ENCODE results near the gene LFNG. TPM values are rescaled to one million over a fixed set of nuclear protein-coding genes. Genes with fewer than 3 reads are reported as not detected.

LFNG gene
- total RNA-seq, 1 donor from 2014 or later: 42.6 TPM

DNA sequence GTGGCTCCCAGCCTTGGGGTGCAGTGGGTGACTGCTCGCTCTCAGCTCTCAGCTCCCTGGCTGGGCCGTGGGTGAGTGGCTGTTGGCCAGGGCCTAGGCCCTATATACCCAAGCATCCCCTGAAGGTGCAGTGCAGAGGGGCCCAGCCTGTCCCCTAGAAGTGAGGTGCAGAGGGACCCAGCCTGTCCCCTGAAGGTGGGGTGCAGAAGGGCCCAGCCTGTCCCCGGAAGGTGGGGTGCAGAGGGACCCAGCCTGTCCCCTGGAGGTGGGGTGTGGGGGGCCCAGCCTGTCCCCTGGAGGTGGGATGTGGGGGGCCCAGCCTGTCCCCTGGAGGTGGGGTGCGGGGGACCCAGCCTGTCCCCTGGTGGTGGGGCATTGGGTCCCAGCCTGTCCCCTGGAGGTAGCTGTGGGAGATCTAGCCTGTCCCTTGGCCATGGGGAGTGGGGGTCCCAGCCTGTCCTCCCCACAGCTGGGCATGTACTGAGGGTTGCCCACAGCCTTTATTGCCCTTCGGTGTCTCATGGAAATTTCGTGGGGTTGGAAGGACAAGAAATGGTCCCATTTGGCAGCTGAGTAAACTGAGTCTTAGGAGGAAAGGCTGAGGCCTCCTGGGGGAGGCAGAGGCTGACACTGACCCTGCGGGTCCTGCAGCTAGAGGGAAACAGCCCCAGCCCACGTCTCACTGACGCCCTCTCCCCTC, 17.5 kb upstream of the LFNG start:
- no peak for ATAC-seq
- H3K4me1 ChIP-seq: no peaks in the 10 kb centered on the region
- no peak overlapping the region for H3K27ac ChIP-seq
- no peaks in the 10 kb centered on the region for H3K9me3 ChIP-seq
- peaks cover 22% of the 10 kb centered on the region for H3K27me3 ChIP-seq (ENCODE audit: low read depth)
- TF ChIP-seq, protein P1, sequence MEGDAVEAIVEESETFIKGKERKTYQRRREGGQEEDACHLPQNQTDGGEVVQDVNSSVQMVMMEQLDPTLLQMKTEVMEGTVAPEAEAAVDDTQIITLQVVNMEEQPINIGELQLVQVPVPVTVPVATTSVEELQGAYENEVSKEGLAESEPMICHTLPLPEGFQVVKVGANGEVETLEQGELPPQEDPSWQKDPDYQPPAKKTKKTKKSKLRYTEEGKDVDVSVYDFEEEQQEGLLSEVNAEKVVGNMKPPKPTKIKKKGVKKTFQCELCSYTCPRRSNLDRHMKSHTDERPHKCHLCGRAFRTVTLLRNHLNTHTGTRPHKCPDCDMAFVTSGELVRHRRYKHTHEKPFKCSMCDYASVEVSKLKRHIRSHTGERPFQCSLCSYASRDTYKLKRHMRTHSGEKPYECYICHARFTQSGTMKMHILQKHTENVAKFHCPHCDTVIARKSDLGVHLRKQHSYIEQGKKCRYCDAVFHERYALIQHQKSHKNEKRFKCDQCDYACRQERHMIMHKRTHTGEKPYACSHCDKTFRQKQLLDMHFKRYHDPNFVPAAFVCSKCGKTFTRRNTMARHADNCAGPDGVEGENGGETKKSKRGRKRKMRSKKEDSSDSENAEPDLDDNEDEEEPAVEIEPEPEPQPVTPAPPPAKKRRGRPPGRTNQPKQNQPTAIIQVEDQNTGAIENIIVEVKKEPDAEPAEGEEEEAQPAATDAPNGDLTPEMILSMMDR (IDR thresholded peaks at IDR 0.05): no peak
- H3K4me3 ChIP-seq: no peak overlapping the region
- intact Hi-C loops (cut with DNase I): no loop called here
- DNase-seq: no peak
- H3K36me3 ChIP-seq: no peaks in the 10 kb centered on the region

DNA sequence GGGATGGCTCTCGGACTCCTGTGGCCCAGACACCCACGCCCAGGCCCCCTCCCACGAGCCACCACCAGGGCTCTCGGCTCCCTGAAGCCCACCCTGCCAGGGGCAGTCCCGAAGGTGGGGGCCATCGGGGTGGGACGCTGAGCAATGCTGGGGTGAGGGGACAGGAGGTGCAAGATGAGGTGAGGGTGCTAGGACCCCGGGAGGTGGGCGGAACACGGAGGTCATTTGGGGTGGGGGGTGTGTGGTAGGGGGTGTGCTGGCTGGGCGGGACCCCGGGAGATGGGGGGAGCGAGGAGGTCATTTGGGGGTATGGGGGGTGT, 17.0 kb upstream of the LFNG start:
- no peaks in the 10 kb centered on the region for H3K9me3 ChIP-seq
- DNase-seq: no peak
- ATAC-seq: no peak
- H3K4me3 ChIP-seq: no peak overlapping the region
- intact Hi-C loops (cut with DNase I): no loop called here
- peaks cover 1% of the 10 kb centered on the region for H3K4me1 ChIP-seq
- TF ChIP-seq, protein P1 (IDR thresholded peaks at IDR 0.05): no peak
- no peak overlapping the region for H3K27ac ChIP-seq
- peaks cover 17% of the 10 kb centered on the region for H3K27me3 ChIP-seq (ENCODE audit: low read depth)
- no peaks in the 10 kb centered on the region for H3K36me3 ChIP-seq

DNA sequence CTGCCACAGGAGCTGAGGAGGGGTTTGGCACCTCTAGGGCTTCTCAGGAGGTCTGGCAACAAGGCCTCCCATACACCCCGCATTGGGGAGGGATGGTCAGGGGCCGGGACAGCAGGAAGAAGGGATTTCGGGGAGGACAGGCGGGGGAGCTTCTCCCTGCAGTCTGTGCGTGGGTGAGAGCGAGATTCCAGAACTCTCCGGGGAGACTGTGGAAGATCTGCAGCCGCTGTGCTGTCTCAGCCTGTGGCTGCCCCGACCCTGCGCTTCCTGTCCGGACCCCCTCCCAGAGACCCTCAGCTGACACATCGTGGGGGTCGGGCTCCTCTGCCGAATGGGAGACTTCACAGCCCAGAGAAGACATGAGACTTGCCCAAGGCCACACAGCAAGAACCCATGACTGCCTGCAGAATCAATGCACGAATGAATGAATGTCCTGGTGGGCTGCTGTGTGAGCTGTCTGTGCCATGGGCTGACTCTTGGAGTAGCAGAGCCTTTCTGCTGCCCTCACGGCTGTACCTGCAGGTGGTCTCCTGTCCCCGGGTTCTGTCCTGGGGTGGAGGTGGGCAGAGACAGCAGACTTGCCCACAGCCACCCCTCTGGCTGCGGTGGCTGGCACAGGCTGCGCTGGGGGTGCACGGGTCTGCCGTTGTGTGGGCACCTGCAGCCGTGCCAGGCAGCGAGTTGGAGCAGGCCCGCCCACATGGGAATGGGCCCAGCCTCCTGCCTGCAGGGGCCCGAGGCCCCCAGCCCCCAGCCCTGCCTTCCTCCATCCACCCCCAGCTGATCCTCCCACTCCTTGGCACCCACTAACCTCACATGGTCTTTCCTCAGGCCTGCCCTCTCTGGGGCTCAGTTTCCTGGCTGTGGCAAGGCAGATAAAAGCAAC, 16.3 kb upstream of the LFNG start:
- no peak overlapping the region for H3K27ac ChIP-seq
- intact Hi-C loops (cut with DNase I): no loop called here
- no peak for DNase-seq

DNA sequence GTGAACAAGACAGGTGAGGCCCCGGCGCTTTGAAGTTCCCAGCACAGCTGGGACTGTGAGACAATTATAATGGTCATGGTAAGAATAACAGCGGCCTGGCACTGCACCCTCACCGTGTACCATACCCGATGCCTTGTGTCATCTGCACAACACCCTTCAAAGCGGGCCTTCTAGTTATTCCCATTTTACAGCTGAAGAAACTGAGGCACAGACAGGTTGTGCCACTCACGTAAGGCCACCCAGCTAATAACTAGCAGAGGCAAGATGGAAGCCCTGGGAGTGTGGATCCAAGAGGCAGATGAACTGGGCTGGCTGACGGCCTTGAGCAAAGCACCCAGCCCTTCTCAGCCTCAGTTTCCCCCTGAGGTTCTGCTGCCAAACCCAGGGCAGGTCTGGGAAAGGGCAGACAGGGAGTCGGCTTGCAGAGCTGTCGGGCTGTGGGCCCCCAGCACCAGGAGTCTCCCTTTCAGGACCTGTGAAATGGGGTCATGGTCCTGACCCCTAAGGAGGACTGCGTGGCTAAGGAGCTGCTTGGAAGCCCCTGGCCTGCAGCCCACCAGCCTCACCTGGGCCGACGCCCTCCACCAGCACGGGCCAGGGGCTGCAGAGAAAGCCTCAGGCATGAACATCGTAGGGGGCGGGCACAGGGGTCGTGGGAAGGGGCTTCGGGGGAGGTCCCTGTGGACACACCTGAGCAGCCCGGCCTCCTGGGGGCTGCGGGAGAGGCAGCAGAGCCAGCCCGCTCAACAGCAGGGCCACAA, 15.3 kb upstream of the LFNG start:
- Histone ChIP-seq H3K36me3 (no peaks in the 10 kb centered on the region), H3K9me3 (no peaks in the 10 kb centered on the region), H3K4me3 (no peak overlapping the region), H3K27me3 (ENCODE audit: low read depth) (peaks cover under 1% of the 10 kb centered on the region), H3K4me1 (peaks cover 18% of the 10 kb centered on the region), H3K27ac (no peak overlapping the region)
- TF ChIP-seq, protein P1 (IDR thresholded peaks at IDR 0.05): no peak
- ATAC-seq: no peak
- DNase-seq: no peak
- intact Hi-C loops (cut with DNase I): no loop called here

More for the DNA sequence above, 16.3 kb upstream of the LFNG start:
- ATAC-seq: no peak
- no peaks in the 10 kb centered on the region for H3K36me3 ChIP-seq
- peaks cover 8% of the 10 kb centered on the region for H3K4me1 ChIP-seq
- TF ChIP-seq, protein P1 (IDR thresholded peaks at IDR 0.05): no peak
- H3K27me3 ChIP-seq (ENCODE audit: low read depth): peaks cover 10% of the 10 kb centered on the region
- no peak overlapping the region for H3K4me3 ChIP-seq
- H3K9me3 ChIP-seq: no peaks in the 10 kb centered on the region

DNA sequence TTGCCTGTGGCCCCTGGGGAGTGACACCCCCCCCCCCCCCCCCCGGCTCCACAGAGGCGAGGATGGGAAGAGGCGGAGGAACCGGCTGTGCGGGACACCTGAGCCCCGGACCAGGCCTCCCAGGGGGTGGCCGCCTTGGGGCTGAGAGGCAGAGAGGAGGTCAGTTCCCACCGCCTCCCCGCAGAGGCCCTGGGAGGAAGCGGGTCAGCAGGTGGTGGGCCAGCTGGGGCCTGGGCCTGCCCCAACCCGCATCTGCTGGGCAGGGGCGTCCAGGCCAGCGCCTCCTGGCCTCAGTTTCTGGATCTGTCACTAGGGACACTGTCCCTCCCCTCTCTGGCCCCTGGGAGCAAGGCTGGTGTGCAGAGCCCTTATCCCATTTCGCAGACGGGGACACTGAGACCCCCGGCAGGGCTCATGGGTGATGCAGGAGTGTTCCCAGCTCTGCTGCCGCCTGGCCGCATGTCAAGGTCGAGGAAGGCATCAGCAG, 14.6 kb upstream of the LFNG start:
- Histone ChIP-seq H3K27me3 (ENCODE audit: low read depth) (no peaks in the 10 kb centered on the region), H3K4me3 (no peak overlapping the region), H3K36me3 (no peaks in the 10 kb centered on the region), H3K4me1 (peaks cover 24% of the 10 kb centered on the region), H3K27ac (no peak overlapping the region), H3K9me3 (no peaks in the 10 kb centered on the region)
- no peak for DNase-seq
- ATAC-seq: no peak
- intact Hi-C loops (cut with DNase I): no loop called here
- TF ChIP-seq, protein P1 (IDR thresholded peaks at IDR 0.05): no peak

Data from lower lobe of right lung (tissue), 2 donors.